ENCODE data around the gene HGS. TPM values are rescaled to one million over a fixed set of nuclear protein-coding genes. Genes with fewer than 3 reads are reported as not detected.

The HGS gene
- total RNA-seq, 2 donors from 2014 or later = 60.7 to 66.9 TPM

DNA sequence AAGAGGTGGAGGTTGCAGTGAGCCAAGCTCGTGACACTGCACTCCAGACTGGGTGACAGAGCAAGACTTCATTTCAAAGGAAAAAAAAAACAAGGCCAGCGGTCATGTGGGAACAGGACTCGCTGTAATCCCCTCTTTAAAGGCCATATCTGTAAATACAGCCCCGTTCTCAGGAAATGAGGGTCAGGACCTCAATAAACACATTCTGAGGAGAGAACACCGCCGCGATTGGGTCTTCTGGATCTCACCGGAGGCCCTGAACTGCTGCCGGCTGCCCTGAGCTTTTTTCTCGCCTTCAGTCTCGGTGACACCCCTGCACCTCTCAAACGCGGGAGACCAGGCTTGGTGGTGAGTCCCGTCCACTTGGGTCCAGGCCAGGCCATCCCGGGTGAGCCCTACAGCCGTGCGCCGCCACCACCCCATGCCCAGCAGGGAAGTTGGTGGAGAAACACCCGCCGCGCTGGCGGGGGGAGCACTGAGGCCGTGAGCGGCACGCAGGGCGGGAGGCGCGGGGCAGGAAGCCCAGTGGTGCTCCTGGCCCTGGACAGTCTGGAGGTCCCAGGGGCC lies 56.7 kb downstream of the HGS start:
- no peak for ATAC-seq
- intact Hi-C loops (cut with DNase I) = no loop called here
- TF ChIP-seq CTCF (IDR thresholded peaks at IDR 0.05) = no peak
- TF ChIP-seq POLR2A (IDR thresholded peaks at IDR 0.05) = no peak
- Histone ChIP-seq H3K27ac (no peak overlapping the region), H3K4me1 (peaks cover 4% of the 10 kb centered on the region), H3K27me3 (peaks cover 0 to 5% of the 10 kb centered on the region in 2 donors), H3K9me3 (no peaks in the 10 kb centered on the region), H3K4me3 (no peak overlapping the region), H3K36me3 (replicated peaks in 1 of 2; ENCODE audit: insufficient read depth in 1 of 2, low read depth in 2 of 2) (no peaks in the 10 kb centered on the region)
- no peak for DNase-seq
- 54 to 66% methylated on average over 27 of the region's 28 CpGs for WGBS, 2 donors

DNA sequence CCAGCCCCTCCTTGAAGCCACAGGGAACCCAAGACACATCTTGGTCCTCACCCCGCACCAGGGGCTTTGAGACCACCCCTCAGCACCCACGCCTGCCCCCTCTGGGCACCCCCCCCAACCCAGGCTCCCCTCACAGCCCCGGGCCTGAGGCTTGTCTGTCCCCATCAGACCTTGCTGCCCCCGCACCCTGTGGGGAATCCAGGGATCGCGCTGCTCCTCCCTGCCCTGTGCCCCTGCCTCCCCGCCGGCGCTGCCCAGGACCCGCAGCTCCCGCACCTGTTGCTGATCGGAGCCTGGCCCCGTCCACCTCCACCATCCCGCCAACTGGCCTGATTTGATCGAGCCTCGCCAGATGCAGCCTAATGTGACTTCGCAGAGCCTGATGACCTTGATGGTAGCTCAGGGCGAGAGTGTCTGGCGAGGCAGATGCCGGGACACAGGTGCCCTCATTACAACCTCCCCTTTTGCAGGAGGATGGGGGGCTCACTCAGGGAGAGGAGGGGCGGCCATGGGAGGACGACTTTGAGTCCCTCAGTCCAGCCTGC lies 57.3 kb downstream of the HGS start:
- peak; percentile 15 for ATAC-seq
- no peaks in the 10 kb centered on the region for H3K4me1 ChIP-seq
- WGBS, 2 donors = 18% methylated on average over 19 of the region's 22 CpGs; no CpG with 5 or more reads in 1 of the 2 donors
- intact Hi-C loops (cut with DNase I) = no loop called here
- no peaks in the 10 kb centered on the region for H3K9me3 ChIP-seq
- H3K4me3 ChIP-seq = no peak overlapping the region
- no peak overlapping the region for H3K27ac ChIP-seq
- TF ChIP-seq POLR2A (IDR thresholded peaks at IDR 0.05) = no peak
- DNase-seq = no peak
- peaks cover 0 to 5% of the 10 kb centered on the region in 2 donors for H3K27me3 ChIP-seq
- no peaks in the 10 kb centered on the region for H3K36me3 ChIP-seq (replicated peaks in 1 of 2; ENCODE audit: insufficient read depth in 1 of 2, low read depth in 2 of 2)

- no peak for TF ChIP-seq CTCF (IDR thresholded peaks at IDR 0.05)
- WGBS, 2 donors = 54 to 57% methylated on average over 2 to 23 of the region's 26 CpGs
- intact Hi-C loops (cut with DNase I) = no loop called here
- no peak for DNase-seq
- ATAC-seq = peak; percentile 15
- no peak overlapping the region for H3K27ac ChIP-seq
- no peak overlapping the region for H3K4me3 ChIP-seq
- H3K4me1 ChIP-seq = no peaks in the 10 kb centered on the region
- peaks cover 0 to 5% of the 10 kb centered on the region in 2 donors for H3K27me3 ChIP-seq
- no peaks in the 10 kb centered on the region for H3K9me3 ChIP-seq
- H3K36me3 ChIP-seq (replicated peaks in 1 of 2; ENCODE audit: insufficient read depth in 1 of 2, low read depth in 2 of 2) = no peaks in the 10 kb centered on the region
Observed at GRCh38 chr17:81741594-81742452, 58.0 kb downstream of the HGS start.

Small RNA genes within 50 kb of the gene (microRNA-seq; reads per million reads assigned to microRNA genes)
- gene MIR6786 (ENCODE audit: borderline number of aligned reads in 2 of 2, borderline replicate concordance in 2 of 2) = 0 to 0.47 reads per million in 2 donors

Small RNA genes within 50 kb of the gene (small RNA-seq; reads per million reads assigned to genes)
- not detected for gene MIR6786

Other genes with a start within 250 kb of the HGS start
- 1,000 to 10,000 TPM; 1,634 to 1,790 TPM for gene ACTG1, start 171.2 kb upstream of the HGS start, total RNA-seq
- 10 to 100 TPM in 1 of 2 donors, 1 to 10 TPM in 1; 7.0 to 13.5 TPM for gene FSCN2, start 155.6 kb upstream of the HGS start, total RNA-seq
- 10 to 100 TPM; 27.8 to 50.4 TPM for gene FAAP100, start 131.7 kb upstream of the HGS start, total RNA-seq
- gene NPLOC4, start 46.9 kb upstream of the HGS start, total RNA-seq = 10 to 100 TPM; 43.8 to 63.0 TPM
- 1 to 10 TPM; 1.0 to 5.3 TPM for gene TSPAN10, start 46.8 kb upstream of the HGS start, total RNA-seq
- not detected for gene PDE6G, start 27.5 kb upstream of the HGS start, total RNA-seq
- gene OXLD1, start 17.4 kb upstream of the HGS start, total RNA-seq = 10 to 100 TPM; 18.1 to 23.3 TPM
- gene CCDC137, start 17.3 kb upstream of the HGS start, total RNA-seq = 10 to 100 TPM in 1 of 2 donors, 1 to 10 TPM in 1; 6.2 to 21.4 TPM
- gene ARL16, start 214 bp upstream of the HGS start, total RNA-seq = 10 to 100 TPM; 22.8 to 47.1 TPM
- gene MRPL12, start 19.4 kb downstream of the HGS start, total RNA-seq = 10 to 100 TPM; 17.1 to 45.8 TPM
- 10 to 100 TPM; 15.8 to 18.9 TPM for gene SLC25A10, start 28.3 kb downstream of the HGS start, total RNA-seq
- gene GCGR, start 120.1 kb downstream of the HGS start, total RNA-seq = 1 to 10 TPM in 1 of 2 donors, under 1 TPM in 1; 0.52 to 5.3 TPM
- gene MCRIP1, start 149.3 kb downstream of the HGS start, total RNA-seq = 10 to 100 TPM; 46.1 to 65.6 TPM
- not detected for gene PPP1R27, start 151.0 kb downstream of the HGS start, total RNA-seq
- gene P4HB, start 176.5 kb downstream of the HGS start, total RNA-seq = 1,000 to 10,000 TPM; 1,462 to 4,394 TPM
- 100 to 1,000 TPM; 109 to 141 TPM for gene ARHGDIA, start 187.3 kb downstream of the HGS start, total RNA-seq
- gene ALYREF, start 207.6 kb downstream of the HGS start, total RNA-seq = 10 to 100 TPM; 17.1 to 72.2 TPM
- 100 to 1,000 TPM in 1 of 2 donors, 10 to 100 TPM in 1; 58.1 to 111 TPM for gene ANAPC11, start 207.7 kb downstream of the HGS start, total RNA-seq
- gene NPB, start 218.2 kb downstream of the HGS start, total RNA-seq = 1 to 10 TPM in 1 of 2 donors, under 1 TPM in 1; 0.66 to 1.8 TPM
- 10 to 100 TPM; 13.0 to 25.1 TPM for gene PCYT2, start 227.4 kb downstream of the HGS start, total RNA-seq
- gene SIRT7, start 234.2 kb downstream of the HGS start, total RNA-seq = 10 to 100 TPM; 23.9 to 48.5 TPM
- gene MAFG, start 243.7 kb downstream of the HGS start, total RNA-seq = 10 to 100 TPM in 1 of 2 donors, 1 to 10 TPM in 1; 8.3 to 14.5 TPM

All from body of pancreas (tissue), 4 donors.